ENCODE measurements around the gene LGR4.

LGR4 gene

DNA sequence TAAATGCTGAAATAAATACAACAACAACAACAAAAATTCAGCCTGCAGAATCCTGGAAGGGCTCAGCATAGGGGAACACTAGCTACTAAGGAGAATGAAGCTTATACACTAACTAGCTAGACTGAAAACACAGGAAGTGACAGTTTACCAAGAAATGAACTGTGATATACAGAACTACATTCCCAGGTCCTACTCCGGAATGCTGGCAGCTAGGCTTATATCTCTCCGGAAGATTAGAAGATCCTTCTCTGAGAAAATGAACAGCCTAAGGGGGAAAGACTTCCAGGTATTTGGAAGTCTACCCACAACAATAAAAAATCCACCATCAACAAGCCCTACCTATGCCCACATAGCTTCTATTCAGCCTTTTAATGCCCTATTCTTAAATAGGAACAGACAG, 140.6 kb downstream of the LGR4 start:
- Histone ChIP-seq H3K4me2 (ENCODE audit: low read length) (no peak overlapping the region), H3K27me3 (ENCODE audit: control insufficient read depth, low read length) (no peaks in the 10 kb centered on the region), H3K4me3 (ENCODE audit: low read length) (no peak overlapping the region), H3K36me3 (ENCODE audit: control insufficient read depth, low read length) (peaks cover 7% of the 10 kb centered on the region), H3K9me2 (replicated peaks; ENCODE audit: control insufficient read depth, low read length) (no peaks in the 10 kb centered on the region), H4K20me1 (ENCODE audit: control insufficient read depth, insufficient read depth, low read depth, low read length) (no peaks in the 10 kb centered on the region), H3K79me2 (ENCODE audit: control insufficient read depth, low read length) (no peaks in the 10 kb centered on the region), H3K9me3 (ENCODE audit: control insufficient read depth, insufficient read depth, low read length) (no peaks in the 10 kb centered on the region), H3K27ac (ENCODE audit: low read depth, low read length) (no peak overlapping the region), H3F3A (ENCODE audit: control insufficient read depth, insufficient read depth) (no peaks in the 10 kb centered on the region), H3K4me1 (ENCODE audit: control insufficient read depth, low read length) (no peaks in the 10 kb centered on the region)
- TF ChIP-seq, protein P1, sequence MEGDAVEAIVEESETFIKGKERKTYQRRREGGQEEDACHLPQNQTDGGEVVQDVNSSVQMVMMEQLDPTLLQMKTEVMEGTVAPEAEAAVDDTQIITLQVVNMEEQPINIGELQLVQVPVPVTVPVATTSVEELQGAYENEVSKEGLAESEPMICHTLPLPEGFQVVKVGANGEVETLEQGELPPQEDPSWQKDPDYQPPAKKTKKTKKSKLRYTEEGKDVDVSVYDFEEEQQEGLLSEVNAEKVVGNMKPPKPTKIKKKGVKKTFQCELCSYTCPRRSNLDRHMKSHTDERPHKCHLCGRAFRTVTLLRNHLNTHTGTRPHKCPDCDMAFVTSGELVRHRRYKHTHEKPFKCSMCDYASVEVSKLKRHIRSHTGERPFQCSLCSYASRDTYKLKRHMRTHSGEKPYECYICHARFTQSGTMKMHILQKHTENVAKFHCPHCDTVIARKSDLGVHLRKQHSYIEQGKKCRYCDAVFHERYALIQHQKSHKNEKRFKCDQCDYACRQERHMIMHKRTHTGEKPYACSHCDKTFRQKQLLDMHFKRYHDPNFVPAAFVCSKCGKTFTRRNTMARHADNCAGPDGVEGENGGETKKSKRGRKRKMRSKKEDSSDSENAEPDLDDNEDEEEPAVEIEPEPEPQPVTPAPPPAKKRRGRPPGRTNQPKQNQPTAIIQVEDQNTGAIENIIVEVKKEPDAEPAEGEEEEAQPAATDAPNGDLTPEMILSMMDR (IDR thresholded peaks at IDR 0.05; ENCODE audit: low read depth, low read length, poor library complexity, severe bottlenecking), result no peak
- no peak for TF ChIP-seq EZH2phosphoT487 (IDR thresholded peaks at IDR 0.05; ENCODE audit: borderline replicate concordance, low read length)

DNA sequence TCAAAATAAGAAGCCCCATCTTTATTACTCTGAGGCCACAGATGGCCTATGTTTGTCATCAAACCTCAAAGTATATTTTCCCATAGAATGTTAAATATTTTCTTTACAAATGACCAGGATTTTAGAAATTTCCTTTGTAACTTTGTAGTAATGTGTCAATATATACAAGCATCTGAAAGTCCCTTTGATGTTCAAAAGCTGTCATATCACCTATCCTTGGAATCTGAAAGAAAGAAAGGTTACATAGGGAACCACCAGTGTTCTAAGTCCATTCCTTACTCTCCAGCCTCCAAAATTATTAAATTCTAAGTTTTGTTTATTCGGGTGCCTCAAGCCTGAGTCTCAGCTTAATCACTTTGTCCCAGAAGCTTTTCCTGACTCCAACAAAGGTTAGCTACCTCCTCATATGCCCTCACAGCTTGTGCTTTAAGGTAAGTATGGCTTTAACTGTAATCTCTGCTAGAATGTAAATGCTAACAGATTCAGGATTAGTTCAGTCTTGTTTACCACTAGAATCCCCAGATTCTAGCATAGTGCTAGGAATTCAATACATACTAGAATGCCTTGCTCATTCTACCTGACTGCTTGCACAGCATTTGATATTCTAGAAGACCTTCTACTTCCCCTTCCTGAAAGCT, 141.8 kb downstream of the LGR4 start:
- H3K79me2 ChIP-seq (ENCODE audit: control insufficient read depth, low read length), result no peaks in the 10 kb centered on the region
- H3K27ac ChIP-seq (ENCODE audit: low read depth, low read length), result no peak overlapping the region
- no peak overlapping the region for H3K4me3 ChIP-seq (ENCODE audit: low read length)
- H3K4me1 ChIP-seq (ENCODE audit: control insufficient read depth, low read length), result no peaks in the 10 kb centered on the region
- H3F3A ChIP-seq (ENCODE audit: control insufficient read depth, insufficient read depth), result no peaks in the 10 kb centered on the region
- H3K4me2 ChIP-seq (ENCODE audit: low read length), result no peak overlapping the region
- no peaks in the 10 kb centered on the region for H4K20me1 ChIP-seq (ENCODE audit: control insufficient read depth, insufficient read depth, low read depth, low read length)
- TF ChIP-seq EZH2phosphoT487 (IDR thresholded peaks at IDR 0.05; ENCODE audit: borderline replicate concordance, low read length), result no peak
- TF ChIP-seq, protein P1 (IDR thresholded peaks at IDR 0.05; ENCODE audit: low read depth, low read length, poor library complexity, severe bottlenecking), result no peak
- no peaks in the 10 kb centered on the region for H3K9me3 ChIP-seq (ENCODE audit: control insufficient read depth, insufficient read depth, low read length)
- H3K36me3 ChIP-seq (ENCODE audit: control insufficient read depth, low read length), result no peaks in the 10 kb centered on the region
- H3K27me3 ChIP-seq (ENCODE audit: control insufficient read depth, low read length), result no peaks in the 10 kb centered on the region
- H3K9me2 ChIP-seq (replicated peaks; ENCODE audit: control insufficient read depth, low read length), result no peaks in the 10 kb centered on the region

DNA sequence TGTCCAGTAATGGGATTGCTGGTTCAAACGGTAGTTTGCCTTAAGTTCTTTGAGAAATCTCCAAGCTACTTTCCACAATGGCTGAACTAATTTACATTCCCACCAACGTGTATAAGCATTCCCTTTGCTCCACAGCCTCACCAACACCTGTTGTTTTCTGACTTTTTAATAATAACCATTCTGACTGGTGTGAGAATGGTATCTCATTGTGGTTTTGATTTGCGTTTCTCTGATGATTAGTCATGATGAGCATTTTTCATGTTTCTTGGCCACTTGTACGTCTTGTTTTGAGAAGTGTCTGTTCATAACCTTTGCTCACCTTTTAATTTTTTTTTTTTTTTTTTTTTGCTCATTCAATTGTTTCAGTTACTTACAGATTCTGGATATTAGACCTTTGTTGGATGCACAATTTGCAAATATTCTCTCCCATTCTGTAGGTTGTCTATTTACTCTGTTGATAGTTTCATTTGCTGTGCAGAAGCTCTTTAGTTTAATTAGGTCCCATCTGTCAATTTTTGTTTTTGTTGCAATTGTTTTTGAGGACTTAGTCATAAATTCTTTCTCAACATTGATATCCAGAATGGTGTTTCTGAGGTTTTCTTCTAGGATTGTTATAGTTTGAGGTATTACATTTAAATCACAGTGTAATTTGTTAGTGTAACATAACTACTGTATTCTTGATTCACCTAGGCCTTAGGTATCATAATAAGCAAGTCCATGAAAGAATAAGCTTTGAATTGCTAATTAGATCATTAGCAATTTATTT, 142.5 kb downstream of the LGR4 start:
- no peaks in the 10 kb centered on the region for H3K27me3 ChIP-seq (ENCODE audit: control insufficient read depth, low read length)
- H3K4me2 ChIP-seq (ENCODE audit: low read length), result no peak overlapping the region
- H3K4me1 ChIP-seq (ENCODE audit: control insufficient read depth, low read length), result no peaks in the 10 kb centered on the region
- no peaks in the 10 kb centered on the region for H3K36me3 ChIP-seq (ENCODE audit: control insufficient read depth, low read length)
- H3K9me3 ChIP-seq (ENCODE audit: control insufficient read depth, insufficient read depth, low read length), result no peaks in the 10 kb centered on the region
- no peaks in the 10 kb centered on the region for H4K20me1 ChIP-seq (ENCODE audit: control insufficient read depth, insufficient read depth, low read depth, low read length)
- H3K9me2 ChIP-seq (replicated peaks; ENCODE audit: control insufficient read depth, low read length), result no peaks in the 10 kb centered on the region
- H3K79me2 ChIP-seq (ENCODE audit: control insufficient read depth, low read length), result no peaks in the 10 kb centered on the region
- no peak overlapping the region for H3K4me3 ChIP-seq (ENCODE audit: low read length)
- no peaks in the 10 kb centered on the region for H3F3A ChIP-seq (ENCODE audit: control insufficient read depth, insufficient read depth)
- no peak overlapping the region for H3K27ac ChIP-seq (ENCODE audit: low read depth, low read length)
- TF ChIP-seq, protein P1 (IDR thresholded peaks at IDR 0.05; ENCODE audit: low read depth, low read length, poor library complexity, severe bottlenecking), result no peak
- no peak for TF ChIP-seq EZH2phosphoT487 (IDR thresholded peaks at IDR 0.05; ENCODE audit: borderline replicate concordance, low read length)

All from DOHH2 (cell line).